ENCODE data around the gene RNF220. TPM values are rescaled to one million over a fixed set of nuclear protein-coding genes. Genes with fewer than 3 reads are reported as not detected.
A peak's percentile ranks its signal among the peaks of the same experiment; 100 is the strongest.

Gene RNF220
- total RNA-seq, 1 experiment from 2014 or later: 66.6 TPM

- ChIA-PET POLR2A (ENCODE audit: unreplicated experiment) (no interaction called here), CTCF (no interaction called here)
- peak; percentile 85 for ATAC-seq
- H3K9me2 ChIP-seq (replicated peaks; ENCODE audit: low read length): no peaks in the 10 kb centered on the region
- no peak overlapping the region for H2AFZ ChIP-seq (ENCODE audit: low read length)
- H3K4me2 ChIP-seq (ENCODE audit: low read length): 0 out of 2 replicates have a peak overlapping the region, but pooled peaks have one; percentile 15
- no peak for TF ChIP-seq EZH2 (IDR thresholded peaks at IDR 0.05; ENCODE audit: low read length, unreplicated experiment)
- TF ChIP-seq EZH2phosphoT487 (IDR thresholded peaks at IDR 0.05; ENCODE audit: borderline replicate concordance, low read length): no peak
- no peak for TF ChIP-seq CTCF (conservative IDR thresholded peaks at IDR 0.05; ENCODE audit: low read depth, low read length)
- H3K9me3 ChIP-seq (ENCODE audit: low read length): no peaks in the 10 kb centered on the region
- no peaks in the 10 kb centered on the region for H3K79me2 ChIP-seq (ENCODE audit: low read length)
- H3K27me3 ChIP-seq (ENCODE audit: low read length): no peaks in the 10 kb centered on the region
- H4K20me1 ChIP-seq (ENCODE audit: low read length): no peaks in the 10 kb centered on the region
- no peak overlapping the region for H3K9ac ChIP-seq (ENCODE audit: low read length)
- H3K4me3 ChIP-seq (ENCODE audit: low read length): no peak overlapping the region
- H3K36me3 ChIP-seq (ENCODE audit: low read depth, low read length): no peaks in the 10 kb centered on the region
- no peaks in the 10 kb centered on the region for H3F3A ChIP-seq (ENCODE audit: low read length, unreplicated experiment)
- peak; percentile 80 for DNase-seq
- BruUV-seq (replicated peaks): no TSS peak
- peaks cover 12% of the 10 kb centered on the region for H3K4me1 ChIP-seq (ENCODE audit: insufficient read depth, low read length)
- no peak overlapping the region for H3K27ac ChIP-seq (ENCODE audit: low read length)
- intact Hi-C loops (cut with micrococcal nuclease): no loop called here
These were observed 163.3 kb downstream of the RNF220 start for GRCh38 chr1:44568128-44568900.

DNA sequence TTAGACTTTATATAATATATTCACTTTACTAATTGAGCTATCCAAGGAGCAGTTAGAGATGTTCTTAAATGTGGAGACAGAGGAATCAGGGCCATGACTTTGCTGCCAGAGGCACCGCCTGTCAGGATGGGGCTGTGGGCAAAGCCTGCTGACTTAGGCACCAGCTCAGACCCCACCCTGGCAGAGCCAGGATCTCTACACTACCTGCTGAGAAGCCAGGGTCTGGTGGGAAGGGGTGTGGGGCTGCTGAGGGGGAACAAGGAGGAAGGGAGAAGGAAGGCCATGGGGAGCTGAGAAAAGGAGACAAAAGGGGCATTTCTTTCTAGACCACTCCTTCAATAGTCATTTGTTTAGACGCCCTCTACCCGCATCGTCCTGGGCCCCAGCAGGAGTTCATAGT, 164.4 kb downstream of the RNF220 start:
- H3K9ac ChIP-seq (ENCODE audit: low read length): no peak overlapping the region
- H3K4me1 ChIP-seq (ENCODE audit: insufficient read depth, low read length): peaks cover 12% of the 10 kb centered on the region
- H3K36me3 ChIP-seq (ENCODE audit: low read depth, low read length): no peaks in the 10 kb centered on the region
- DNase-seq (no peak), ATAC-seq (no peak)
- H2AFZ ChIP-seq (ENCODE audit: low read length): no peak overlapping the region
- H3K9me3 ChIP-seq (ENCODE audit: low read length): no peaks in the 10 kb centered on the region
- intact Hi-C loops (cut with micrococcal nuclease): no loop called here
- no peak overlapping the region for H3K4me3 ChIP-seq (ENCODE audit: low read length)
- no peaks in the 10 kb centered on the region for H3K9me2 ChIP-seq (replicated peaks; ENCODE audit: low read length)
- H4K20me1 ChIP-seq (ENCODE audit: low read length): no peaks in the 10 kb centered on the region
- no peaks in the 10 kb centered on the region for H3K79me2 ChIP-seq (ENCODE audit: low read length)
- no peak overlapping the region for H3K27ac ChIP-seq (ENCODE audit: low read length)
- CTCF ChIA-PET: interaction anchor here (0.6 kb wide), 1 partner anchor 73 kb away, joined by 3 read pairs; no protein-coding TSS in a partner anchor
- no peaks in the 10 kb centered on the region for H3K27me3 ChIP-seq (ENCODE audit: low read length)
- POLR2A ChIA-PET (ENCODE audit: unreplicated experiment): no interaction called here
- H3F3A ChIP-seq (ENCODE audit: low read length, unreplicated experiment): no peaks in the 10 kb centered on the region
- H3K4me2 ChIP-seq (ENCODE audit: low read length): no peak overlapping the region
- no peak for TF ChIP-seq EZH2phosphoT487 (IDR thresholded peaks at IDR 0.05; ENCODE audit: borderline replicate concordance, low read length)
- BruUV-seq (replicated peaks): no TSS peak

DNA sequence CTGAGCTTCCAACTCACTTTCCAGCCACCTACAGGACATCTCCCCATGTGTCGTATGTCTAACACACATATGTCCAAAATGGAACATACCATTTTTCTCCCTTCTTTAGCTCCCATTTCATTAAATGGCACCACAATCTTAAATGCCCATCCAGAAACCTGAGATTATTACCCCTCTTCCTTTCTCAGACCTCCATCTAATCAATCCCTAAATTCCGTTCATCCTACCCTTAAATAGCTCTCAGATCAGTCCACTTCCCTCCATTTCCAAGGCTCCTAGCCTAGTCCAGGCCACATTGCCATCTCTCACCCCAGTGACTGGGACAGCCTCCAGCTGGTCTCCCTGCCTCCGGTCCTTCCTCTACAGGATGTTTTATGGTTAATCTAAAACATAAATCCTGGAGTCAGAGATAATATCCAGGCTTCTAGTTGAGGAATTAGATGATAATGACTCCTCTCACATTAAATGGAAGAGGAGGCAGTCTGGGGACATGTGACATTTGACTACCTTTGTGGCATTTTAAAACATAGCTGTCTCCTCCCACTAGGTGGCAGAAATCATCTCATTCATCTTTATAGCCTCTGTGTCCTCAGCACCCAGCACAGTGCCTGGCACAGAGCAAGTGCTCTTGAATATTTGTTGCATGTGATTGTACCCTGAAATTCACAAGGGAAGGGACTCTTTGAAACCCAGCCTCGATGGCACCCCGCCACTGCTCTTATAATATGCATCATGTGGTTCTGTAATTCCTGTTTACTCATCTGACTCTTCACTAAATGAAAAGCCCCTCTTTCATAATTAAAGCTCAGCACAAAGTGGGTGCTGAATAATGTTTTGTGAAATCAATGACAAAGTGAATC, 166.9 kb downstream of the RNF220 start:
- no TSS peak for BruUV-seq (replicated peaks)
- ATAC-seq (peak; percentile 57; the same call in 1 of the 2 replicates), DNase-seq (peak; percentile 53)
- no peak for TF ChIP-seq EZH2 (IDR thresholded peaks at IDR 0.05; ENCODE audit: low read length, unreplicated experiment)
- TF ChIP-seq EZH2phosphoT487 (IDR thresholded peaks at IDR 0.05; ENCODE audit: borderline replicate concordance, low read length): no peak
- peak; percentile 72 for TF ChIP-seq CTCF (conservative IDR thresholded peaks at IDR 0.05; ENCODE audit: low read depth, low read length)
- no peak overlapping the region for H3K4me3 ChIP-seq (ENCODE audit: low read length)
- H3K27me3 ChIP-seq (ENCODE audit: low read length): no peaks in the 10 kb centered on the region
- no peak overlapping the region for H3K4me2 ChIP-seq (ENCODE audit: low read length)
- H3K36me3 ChIP-seq (ENCODE audit: low read depth, low read length): no peaks in the 10 kb centered on the region
- H3K9ac ChIP-seq (ENCODE audit: low read length): no peak overlapping the region
- intact Hi-C loops (cut with micrococcal nuclease): loop anchor here (1.0 to 2.0 kb wide), 2 partner anchors 65 to 81 kb away; no protein-coding TSS in a partner anchor
- peaks cover 12% of the 10 kb centered on the region for H3K4me1 ChIP-seq (ENCODE audit: insufficient read depth, low read length)
- H4K20me1 ChIP-seq (ENCODE audit: low read length): no peaks in the 10 kb centered on the region
- no peak overlapping the region for H3K27ac ChIP-seq (ENCODE audit: low read length)
- no peak overlapping the region for H2AFZ ChIP-seq (ENCODE audit: low read length)
- H3K9me3 ChIP-seq (ENCODE audit: low read length): no peaks in the 10 kb centered on the region
- no peaks in the 10 kb centered on the region for H3F3A ChIP-seq (ENCODE audit: low read length, unreplicated experiment)
- ChIA-PET CTCF (interaction anchor here (0.9 to 1.1 kb wide), 3 partner anchors 9 to 524 kb away, joined by 3 to 4 read pairs (median 3); no protein-coding TSS in a partner anchor), POLR2A (ENCODE audit: unreplicated experiment) (no interaction called here)
- no peaks in the 10 kb centered on the region for H3K79me2 ChIP-seq (ENCODE audit: low read length)
- H3K9me2 ChIP-seq (replicated peaks; ENCODE audit: low read length): no peaks in the 10 kb centered on the region
